ELF-1 (cell line): Measurements from ENCODE around the gene ACOT6.
A peak's percentile ranks its signal among the peaks of the same experiment; 100 is the strongest.
"Not testable (repeated sequence)": the region's sequence is repeated elsewhere in the genome, so short reads cannot be mapped to it uniquely, and the experiment has no call there.

Source experiments
- DNase-seq: peaks from one replicate; pipeline ENCODE4 v3.0.0-alpha.2; 2016; ENCODE audit warnings: low read depth, low spot score

The ACOT6 gene, protein sequence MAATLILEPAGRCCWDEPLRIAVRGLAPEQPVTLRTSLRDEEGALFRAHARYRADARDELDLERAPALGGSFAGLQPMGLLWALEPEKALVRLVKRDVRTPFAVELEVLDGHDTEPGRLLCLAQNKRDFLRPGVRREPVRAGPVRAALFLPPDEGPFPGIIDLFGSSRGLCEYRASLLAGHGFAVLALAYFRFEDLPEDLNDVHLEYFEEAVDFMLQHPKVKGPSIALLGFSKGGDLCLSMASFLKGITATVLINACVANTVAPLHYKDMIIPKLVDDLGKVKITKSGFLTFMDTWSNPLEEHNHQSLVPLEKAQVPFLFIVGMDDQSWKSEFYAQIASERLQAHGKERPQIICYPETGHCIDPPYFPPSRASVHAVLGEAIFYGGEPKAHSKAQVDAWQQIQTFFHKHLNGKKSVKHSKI

GRCh38 chr14:73612339-73613045 is at the start of gene ACOT6:
ACOT6 (plus strand) TSS chr14:73612517; CDS start chr14:73612572, 55 bp downstream.
- peak; percentile 84 for DNase-seq

DNA sequence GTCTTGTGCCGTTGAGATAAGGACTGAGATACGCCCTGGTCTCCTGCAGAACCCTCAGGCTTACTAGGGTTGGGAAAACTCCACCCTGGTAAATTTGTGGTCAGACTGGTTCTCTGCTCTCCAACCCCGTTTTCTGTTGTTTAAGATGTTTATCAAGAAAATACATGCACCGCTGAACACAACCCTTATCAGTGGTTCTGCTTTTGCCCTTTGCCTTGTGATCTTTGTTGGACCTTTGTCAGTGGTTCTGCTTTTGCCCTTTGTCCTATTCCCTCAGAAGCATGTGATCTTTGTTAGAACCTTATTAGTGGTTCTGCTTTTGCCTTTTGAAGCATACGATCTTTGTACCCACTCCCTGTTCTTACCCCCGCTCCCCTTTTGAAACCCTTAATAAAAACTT is 49.6 kb upstream of the ACOT6 start:
- DNase-seq = peak; percentile 21

- not testable (repeated sequence) for DNase-seq
These were observed 45.9 kb upstream of the ACOT6 start for GRCh38 chr14:73566431-73566830.

- DNase-seq = not testable (repeated sequence)
These were observed 45.4 kb upstream of the ACOT6 start for GRCh38 chr14:73566935-73567334.

DNA sequence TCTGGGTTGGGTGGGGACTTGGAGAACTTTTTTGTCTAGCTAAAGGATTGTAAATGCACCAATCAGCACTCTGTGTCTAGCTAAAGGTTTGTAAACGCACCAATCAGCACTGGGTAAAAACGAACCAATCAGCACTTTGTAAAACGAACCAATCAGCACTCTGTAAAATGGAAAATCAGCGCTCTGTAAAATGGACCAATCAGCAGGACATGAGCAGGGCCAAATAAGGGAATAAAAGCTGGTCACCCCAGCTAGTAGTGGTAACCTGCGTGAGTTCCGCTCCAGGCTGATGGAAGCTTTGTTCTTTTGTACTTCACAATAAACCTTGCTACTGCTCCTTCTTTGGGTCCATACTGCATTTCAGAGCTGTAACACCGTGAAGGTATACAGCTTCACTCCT is 45.0 kb upstream of the ACOT6 start:
- DNase-seq = no peak

- peak; percentile 19 for DNase-seq
These were observed 44.1 kb upstream of the ACOT6 start for GRCh38 chr14:73567951-73568885.

DNA sequence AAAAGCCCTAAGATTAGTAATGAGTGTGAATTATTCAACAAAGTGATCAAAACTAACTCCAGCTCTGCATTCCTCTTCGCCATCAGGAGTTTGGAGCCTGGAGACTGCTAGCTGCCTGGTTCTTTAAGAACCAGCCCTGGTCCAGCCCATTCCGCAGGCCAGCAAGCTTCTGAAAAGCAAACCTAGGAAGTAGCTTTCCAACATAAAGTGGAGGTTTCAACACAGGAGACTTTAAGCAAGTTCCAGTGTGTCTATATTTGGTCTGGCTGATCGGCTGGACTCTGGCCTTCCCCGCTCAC is 43.5 kb upstream of the ACOT6 start:
- DNase-seq = not testable (repeated sequence)

DNA sequence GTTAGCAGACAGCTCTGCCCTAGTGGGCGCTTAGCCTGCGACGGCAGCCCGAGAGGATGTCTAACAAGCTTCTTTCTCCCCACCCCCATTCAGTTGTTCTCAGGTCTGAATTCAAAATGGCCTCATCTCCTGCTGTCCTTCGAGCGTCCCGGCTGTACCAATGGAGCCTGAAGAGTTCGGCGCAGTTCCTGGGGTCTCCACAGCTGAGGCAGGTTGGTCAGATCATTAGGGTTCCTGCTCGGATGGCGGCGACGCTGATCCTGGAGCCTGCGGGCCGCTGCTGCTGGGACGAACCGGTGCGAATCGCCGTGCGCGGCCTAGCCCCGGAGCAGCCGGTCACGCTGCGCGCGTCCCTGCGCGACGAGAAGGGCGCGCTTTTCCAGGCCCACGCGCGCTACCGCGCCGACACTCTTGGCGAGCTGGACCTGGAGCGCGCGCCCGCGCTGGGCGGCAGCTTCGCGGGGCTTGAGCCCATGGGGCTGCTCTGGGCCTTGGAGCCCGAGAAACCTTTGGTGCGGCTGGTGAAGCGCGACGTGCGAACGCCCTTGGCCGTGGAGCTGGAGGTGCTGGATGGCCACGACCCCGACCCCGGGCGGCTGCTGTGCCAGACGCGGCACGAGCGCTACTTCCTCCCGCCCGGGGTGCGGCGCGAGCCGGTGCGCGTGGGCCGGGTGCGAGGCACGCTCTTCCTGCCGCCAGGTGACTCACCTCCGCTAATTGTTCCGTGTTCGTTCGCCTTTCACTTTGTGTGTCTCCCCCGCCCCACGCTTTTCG is 42.9 kb upstream of the ACOT6 start, which contains the start of gene ACOT2:
ACOT2 (plus strand) TSS at position 29 of the 774 bp plus-strand sequence; CDS start at position 57, 28 bp downstream.
- peak; percentile 81 for DNase-seq

- DNase-seq = peak; percentile 89
These were observed 41.4 kb upstream of the ACOT6 start for GRCh38 chr14:73570913-73571312.

GRCh38 chr14:73573034-73573433 is 39.3 kb upstream of the ACOT6 start:
- not testable (repeated sequence) for DNase-seq

DNA sequence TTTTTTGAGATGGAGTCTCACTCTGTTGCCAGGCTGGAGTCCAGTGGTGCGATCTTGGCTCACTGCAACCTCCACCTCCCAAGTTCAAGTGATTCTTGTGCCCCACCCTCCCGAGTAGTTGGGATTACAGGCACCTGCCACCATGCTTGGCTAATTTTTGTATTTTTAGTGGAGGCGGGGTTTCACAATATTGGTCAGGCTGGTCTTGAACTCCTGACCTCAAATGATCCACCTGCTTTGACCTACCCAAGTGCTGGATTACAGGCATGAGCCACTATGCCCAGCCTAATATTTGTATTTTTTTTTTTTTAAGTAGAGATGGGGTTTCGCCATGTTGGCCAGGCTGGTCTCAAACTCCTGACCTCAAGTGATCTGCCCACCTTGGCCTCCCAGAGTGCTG is 38.6 kb upstream of the ACOT6 start:
- DNase-seq = not testable (repeated sequence)

GRCh38 chr14:73574251-73574650 is 38.1 kb upstream of the ACOT6 start:
- not testable (repeated sequence) for DNase-seq

DNA sequence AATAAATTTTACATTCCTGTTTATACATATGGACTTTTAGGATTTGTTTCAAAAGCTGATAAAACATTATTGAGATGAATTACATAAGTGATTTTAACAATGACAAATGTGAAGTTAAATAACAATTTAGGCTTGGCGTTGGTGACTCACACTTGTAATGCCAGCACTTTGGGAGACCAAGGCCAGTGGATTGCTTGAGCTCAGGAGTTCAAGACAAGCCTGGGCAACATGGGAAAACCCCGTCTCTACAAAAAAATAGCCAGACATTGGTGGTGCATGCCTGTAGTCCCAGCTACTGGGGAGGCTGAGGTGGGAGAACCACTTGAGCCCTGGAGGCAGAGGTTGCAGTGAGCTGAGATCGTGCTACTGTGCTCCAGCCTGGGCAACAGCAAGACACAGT is 35.9 kb upstream of the ACOT6 start:
- no peak for DNase-seq

DNA sequence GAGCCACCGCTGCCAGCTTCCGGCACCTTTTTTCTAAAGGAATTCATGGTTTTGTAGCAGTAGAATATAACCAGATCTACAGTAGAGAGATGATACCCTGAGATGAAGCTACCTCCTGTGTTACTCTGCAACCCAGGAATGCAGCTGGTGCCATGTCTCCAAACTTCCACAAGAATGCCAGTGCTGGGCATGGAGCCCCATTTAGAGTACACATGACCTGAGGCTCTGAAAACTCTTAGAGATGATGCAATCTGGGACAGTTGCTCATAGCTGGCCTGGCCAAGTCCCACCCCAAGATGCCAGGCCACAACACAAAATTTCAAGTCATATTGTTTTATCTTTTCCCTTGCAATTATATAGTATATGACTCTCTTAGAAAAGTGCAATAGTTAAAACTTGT is 35.1 kb upstream of the ACOT6 start:
- not testable (repeated sequence) for DNase-seq

DNA sequence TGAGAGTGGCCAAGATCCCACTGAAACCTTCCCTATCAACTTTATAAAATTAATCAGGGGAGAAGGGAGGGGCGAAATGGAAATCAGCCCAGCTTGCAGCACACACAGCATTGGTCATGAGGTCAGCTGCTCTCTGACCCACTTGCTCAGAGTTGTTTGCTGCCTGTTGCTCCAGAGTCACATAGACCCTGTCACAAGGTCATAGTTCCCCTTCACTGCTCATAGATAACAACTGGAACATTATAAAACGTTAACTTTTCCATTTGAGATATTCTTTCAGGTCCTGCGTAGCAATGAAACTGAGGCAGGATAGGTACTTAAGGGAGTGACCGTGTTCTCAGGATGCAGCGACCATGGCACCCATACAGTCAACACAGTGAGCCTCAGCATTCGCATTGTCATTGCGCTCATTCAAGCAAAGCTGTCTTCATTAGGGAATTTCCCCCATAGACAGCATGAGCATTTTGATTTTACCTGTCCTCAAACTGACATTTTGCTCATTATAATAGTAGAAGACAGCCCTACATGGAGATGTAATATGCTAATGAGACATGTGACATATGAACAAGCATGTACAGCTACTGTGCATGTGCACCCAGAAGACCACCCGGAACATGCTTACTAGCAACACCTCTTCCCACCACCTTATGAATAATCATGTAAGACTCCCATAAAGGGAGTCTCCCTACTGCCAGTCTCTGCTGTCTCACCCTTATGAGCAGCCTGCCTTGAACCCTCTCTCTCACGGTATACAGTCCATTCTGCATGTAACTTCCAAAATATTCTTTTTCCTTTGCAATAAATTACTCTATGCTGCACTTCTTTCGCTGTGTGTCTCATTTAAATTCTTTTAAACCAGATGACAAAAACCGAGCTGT is 30.0 kb upstream of the ACOT6 start:
- not testable (repeated sequence) for DNase-seq

DNA sequence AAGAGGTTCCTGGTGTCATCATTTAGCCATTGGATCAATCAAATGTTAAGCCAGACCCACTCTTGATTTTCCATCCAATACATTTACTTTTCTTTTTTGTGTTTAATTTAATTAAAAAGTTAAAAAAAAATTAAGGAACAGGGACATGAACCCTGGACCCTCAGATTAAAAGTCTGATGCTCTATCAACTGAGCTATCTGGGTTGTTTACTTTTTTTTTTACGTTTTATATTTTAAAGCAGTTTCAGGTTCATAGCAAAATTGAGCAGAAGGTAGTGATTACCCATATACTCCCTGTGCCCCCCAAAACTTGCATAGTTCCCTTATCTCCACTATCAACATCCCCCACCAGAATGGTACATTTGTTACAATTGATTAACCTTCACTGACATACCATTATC is 23.6 kb upstream of the ACOT6 start:
- DNase-seq = no peak

DNA sequence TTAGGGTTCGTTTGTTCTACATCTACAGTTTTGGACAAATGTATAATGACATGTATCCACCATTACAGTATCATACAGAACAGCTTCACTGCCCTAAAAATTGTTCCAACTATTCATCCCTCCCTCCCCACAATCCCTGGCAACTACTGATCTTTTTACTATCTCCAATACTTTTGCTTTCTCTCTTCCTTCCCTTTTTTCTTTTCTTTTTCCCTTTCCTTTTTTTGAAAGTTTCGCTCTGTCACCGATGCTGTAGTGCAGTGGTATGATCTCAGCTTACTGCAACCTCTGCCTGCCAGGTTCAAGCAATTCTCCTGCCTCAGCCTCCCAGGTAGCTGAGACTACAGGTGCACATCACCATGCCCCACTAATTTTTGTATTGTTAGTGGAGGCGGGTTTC is 23.2 kb upstream of the ACOT6 start:
- DNase-seq = no peak

DNA sequence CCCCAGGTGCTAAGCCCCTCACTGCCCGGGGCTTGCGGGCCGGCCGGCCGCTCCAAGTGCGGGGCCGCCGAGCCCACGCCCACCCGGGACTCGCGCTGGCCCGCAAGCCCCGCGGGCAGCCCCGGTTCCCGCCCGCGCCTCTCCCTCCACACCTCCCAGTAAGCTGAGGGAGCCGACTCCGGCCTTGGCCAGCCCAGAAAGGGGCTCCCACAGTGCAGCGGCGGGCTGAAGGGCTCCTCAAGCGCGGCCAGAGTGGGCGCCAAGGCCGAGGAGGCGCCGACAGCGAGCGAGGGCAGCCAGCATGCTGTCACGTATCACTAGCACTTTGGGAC is 21.7 kb upstream of the ACOT6 start:
- not testable (repeated sequence) for DNase-seq

- DNase-seq = peak; percentile 71
These were observed 20.4 kb upstream of the ACOT6 start, which contains the start of gene ACOT4 for GRCh38 chr14:73591690-73592449. ACOT4 (plus strand) TSS chr14:73591873; CDS start chr14:73591960, 87 bp downstream.
